Skeletal muscle tissue (tissue), 4 donors: Measurements from ENCODE around the gene SIK2. TPM values are rescaled to one million over a fixed set of nuclear protein-coding genes. Genes with fewer than 3 reads are reported as not detected.

ENCODE experiments used
- H3K27ac ChIP-seq: one replicate; pipeline ENCODE4 v1.7.0; 2013; ENCODE audit warnings: mild to moderate bottlenecking, low read depth, low read length, inconsistent platforms
- H3K27me3 ChIP-seq, 3 donors: one replicate each; pipeline ENCODE4 v1.7.0; 2013; ENCODE audit warnings: low read length in 3 of 3; ENCODE audit not compliant: control insufficient read depth in 3 of 3, insufficient read depth in 3 of 3
- H3K36me3 ChIP-seq, 3 donors: one replicate each; pipeline ENCODE4 v1.7.0; 2013; ENCODE audit warnings: low read length in 3 of 3; ENCODE audit not compliant: control insufficient read depth in 3 of 3, insufficient read depth in 3 of 3
- H3K4me1 ChIP-seq, 3 donors: one replicate each; pipeline ENCODE4 v1.7.0; 2013; ENCODE audit warnings: low read length in 3 of 3, mild to moderate bottlenecking in 3 of 3; ENCODE audit not compliant: control insufficient read depth in 3 of 3, insufficient read depth in 3 of 3
- H3K4me3 ChIP-seq, 3 donors: one replicate each; pipeline ENCODE4 v1.7.0; 2013; ENCODE audit warnings: low read length in 3 of 3
- H3K9ac ChIP-seq, 3 donors: one replicate each; pipeline ENCODE4 v1.7.0; 2013; ENCODE audit warnings: low read length in 3 of 3, mild to moderate bottlenecking in 3 of 3, moderate library complexity in 2 of 3, low read depth in 1 of 3
- H3K9me3 ChIP-seq, 3 donors: one replicate each; pipeline ENCODE4 v1.7.0; 2013; ENCODE audit warnings: low read length in 3 of 3; ENCODE audit not compliant: control insufficient read depth in 3 of 3
- total RNA-seq: library from RNA; depleted of rRNA; stranded (reverse); fragments of >200 nt; gene quantifications from one replicate; pipeline ENCODE4 v1.2.3, GENCODE V29; 2014
- donor health status: Osteomylitis.

SIK2 gene
- total RNA-seq, 1 donor from 2014 or later, result 11.5 TPM

GRCh38 chr11:111612224-111612623, 10.0 kb downstream of the SIK2 start:
- Histone ChIP-seq H3K36me3 (peaks cover 0 to 5% (median under 1%) of the 10 kb centered on the region in 3 donors), H3K27ac (no peak overlapping the region), H3K9me3 (no peaks in the 10 kb centered on the region), H3K27me3 (no peaks in the 10 kb centered on the region), H3K4me3 (no peak overlapping the region), H3K4me1 (peaks cover 0 to 5% (median 1%) of the 10 kb centered on the region in 3 donors), H3K9ac (no peak overlapping the region)

GRCh38 chr11:111617286-111617685, 15.0 kb downstream of the SIK2 start:
- Histone ChIP-seq H3K4me1 (no peaks in the 10 kb centered on the region), H3K9me3 (no peaks in the 10 kb centered on the region), H3K36me3 (peaks cover 0 to 15% (median 9%) of the 10 kb centered on the region in 3 donors), H3K27me3 (no peaks in the 10 kb centered on the region), H3K27ac (no peak overlapping the region), H3K9ac (no peak overlapping the region), H3K4me3 (no peak overlapping the region)

- H3K36me3 ChIP-seq, result peaks cover 0 to 18% (median 15%) of the 10 kb centered on the region in 3 donors
- H3K9ac ChIP-seq, result no peak overlapping the region
- H3K27ac ChIP-seq, result no peak overlapping the region
- H3K9me3 ChIP-seq, result no peaks in the 10 kb centered on the region
- no peaks in the 10 kb centered on the region for H3K27me3 ChIP-seq
- H3K4me3 ChIP-seq, result no peak overlapping the region
- no peaks in the 10 kb centered on the region for H3K4me1 ChIP-seq
Observed at GRCh38 chr11:111620518-111620917, 18.3 kb downstream of the SIK2 start.

GRCh38 chr11:111623527-111624030, 21.3 kb downstream of the SIK2 start:
- Histone ChIP-seq H3K9ac (no peak overlapping the region), H3K9me3 (no peaks in the 10 kb centered on the region), H3K36me3 (peaks cover 0 to 9% (median 3%) of the 10 kb centered on the region in 3 donors), H3K4me1 (no peaks in the 10 kb centered on the region), H3K27me3 (no peaks in the 10 kb centered on the region), H3K27ac (no peak overlapping the region), H3K4me3 (no peak overlapping the region)

- no peak overlapping the region for H3K4me3 ChIP-seq
- H3K9ac ChIP-seq, result no peak overlapping the region
- H3K4me1 ChIP-seq, result no peaks in the 10 kb centered on the region
- peaks cover 0 to 11% (median 3%) of the 10 kb centered on the region in 3 donors for H3K36me3 ChIP-seq
- no peaks in the 10 kb centered on the region for H3K9me3 ChIP-seq
- H3K27ac ChIP-seq, result no peak overlapping the region
- no peaks in the 10 kb centered on the region for H3K27me3 ChIP-seq
Observed at GRCh38 chr11:111624608-111625007, 22.4 kb downstream of the SIK2 start.

- Histone ChIP-seq H3K36me3 (peaks cover 0 to 11% (median 0%) of the 10 kb centered on the region in 3 donors), H3K27ac (no peak overlapping the region), H3K27me3 (no peaks in the 10 kb centered on the region), H3K4me1 (peaks cover 0 to 2% (median 0%) of the 10 kb centered on the region in 3 donors), H3K9ac (no peak overlapping the region), H3K9me3 (no peaks in the 10 kb centered on the region), H3K4me3 (no peak overlapping the region)
Observed at GRCh38 chr11:111627591-111627990, 25.3 kb downstream of the SIK2 start.

GRCh38 chr11:111629499-111629898, 27.2 kb downstream of the SIK2 start:
- H3K36me3 ChIP-seq, result peaks cover 0 to 3% (median 0%) of the 10 kb centered on the region in 3 donors
- no peak overlapping the region for H3K4me3 ChIP-seq
- peaks cover 0 to 2% (median 0%) of the 10 kb centered on the region in 3 donors for H3K4me1 ChIP-seq
- no peaks in the 10 kb centered on the region for H3K9me3 ChIP-seq
- H3K27ac ChIP-seq, result no peak overlapping the region
- no peak overlapping the region for H3K9ac ChIP-seq
- H3K27me3 ChIP-seq, result no peaks in the 10 kb centered on the region

GRCh38 chr11:111631024-111631665, 28.9 kb downstream of the SIK2 start:
- H3K36me3 ChIP-seq, result peaks cover 0 to 2% (median 0%) of the 10 kb centered on the region in 3 donors
- no peak overlapping the region for H3K27ac ChIP-seq
- no peak overlapping the region for H3K4me3 ChIP-seq
- peaks cover 0 to 8% (median 7%) of the 10 kb centered on the region in 3 donors for H3K4me1 ChIP-seq
- no peaks in the 10 kb centered on the region for H3K9me3 ChIP-seq
- no peak overlapping the region for H3K9ac ChIP-seq
- no peaks in the 10 kb centered on the region for H3K27me3 ChIP-seq

- Histone ChIP-seq H3K4me1 (peaks cover 0 to 9% (median 9%) of the 10 kb centered on the region in 3 donors), H3K9ac (no peak overlapping the region), H3K36me3 (peaks cover 0 to 2% (median 0%) of the 10 kb centered on the region in 3 donors), H3K9me3 (no peaks in the 10 kb centered on the region), H3K27me3 (no peaks in the 10 kb centered on the region), H3K4me3 (no peak overlapping the region), H3K27ac (no peak overlapping the region)
Observed at GRCh38 chr11:111631666-111632039, 29.4 kb downstream of the SIK2 start.

GRCh38 chr11:111632516-111633220, 30.4 kb downstream of the SIK2 start:
- Histone ChIP-seq H3K36me3 (peaks cover 0 to 2% (median 0%) of the 10 kb centered on the region in 3 donors), H3K9me3 (no peaks in the 10 kb centered on the region), H3K9ac (no peak overlapping the region), H3K27me3 (no peaks in the 10 kb centered on the region), H3K27ac (no peak overlapping the region), H3K4me3 (no peak overlapping the region), H3K4me1 (peaks cover 0 to 9% (median 9%) of the 10 kb centered on the region in 3 donors)
